Keratinocyte (primary cell): ENCODE measurements around the gene ST8SIA5. TPM values are rescaled to one million over a fixed set of nuclear protein-coding genes. Genes with fewer than 3 reads are reported as not detected.

Source experiments
- DNase-seq: peaks from one replicate; pipeline ENCODE4 v3.0.0-alpha.2; 2011; ENCODE audit warnings: low read depth, missing footprints, low spot score
- FAIRE-seq: peaks from 2 replicates; lab custom pipeline; 2011; peaks lifted over from hg19 to GRCh38; lab: Jason Lieb, UNC
- H2AFZ ChIP-seq: 2 replicates; pipeline ENCODE4 v1.6.0; 2012; ENCODE audit warnings: low read length, control low read depth, inconsistent platforms; ENCODE audit not compliant: control insufficient read depth
- H3K27ac ChIP-seq: 2 replicates; pipeline ENCODE4 v1.5.1; 2011; ENCODE audit warnings: low read length; ENCODE audit not compliant: control insufficient read depth, insufficient read depth
- H3K27me3 ChIP-seq: 3 replicates; pipeline ENCODE4 v1.6.0; 2011; ENCODE audit warnings: low read length; ENCODE audit not compliant: control insufficient read depth, insufficient read depth; ENCODE audit errors: extremely low read depth
- H3K36me3 ChIP-seq, 2 experiments: 2 replicates in 1 of 2; 3 replicates in 1 of 2; pipeline ENCODE4 v1.5.1; 2011; ENCODE audit warnings: low read length in 2 of 2, mild to moderate bottlenecking in 1 of 2; ENCODE audit not compliant: control insufficient read depth in 2 of 2, insufficient read depth in 2 of 2; ENCODE audit errors: extremely low read depth in 1 of 2
- H3K4me1 ChIP-seq: 3 replicates; pipeline ENCODE4 v1.5.1; 2011; ENCODE audit warnings: low read length; ENCODE audit not compliant: control insufficient read depth, insufficient read depth; ENCODE audit errors: extremely low read depth
- H3K4me2 ChIP-seq: 3 replicates; pipeline ENCODE4 v1.6.0; 2011; ENCODE audit warnings: low read depth, low read length; ENCODE audit not compliant: control insufficient read depth, insufficient read depth; ENCODE audit errors: extremely low read depth
- H3K4me3 ChIP-seq, 3 experiments: fragments of 200-600 bp in 1 of 3; sonication (generic) in 1 of 3; 2 replicates in 2 of 3; 3 replicates in 1 of 3; pipeline ENCODE4 v1.5.1; 2011 to 2016; ENCODE audit warnings: low read length in 3 of 3, mild to moderate bottlenecking in 3 of 3, control low read depth in 2 of 3, inconsistent platforms in 1 of 3, low read depth in 1 of 3, mixed read lengths in 1 of 3, mixed run types in 1 of 3, moderate library complexity in 1 of 3; ENCODE audit not compliant: control insufficient read depth in 2 of 3, insufficient read depth in 2 of 3; ENCODE audit errors: extremely low read depth in 1 of 3
- H3K79me2 ChIP-seq: 2 replicates; pipeline ENCODE4 v1.6.0; 2012; ENCODE audit warnings: low read length; ENCODE audit not compliant: control insufficient read depth, insufficient read depth
- H3K9ac ChIP-seq: 3 replicates; pipeline ENCODE4 v1.6.0; 2011; ENCODE audit warnings: low read length; ENCODE audit not compliant: control insufficient read depth, insufficient read depth; ENCODE audit errors: extremely low read depth
- H3K9me1 ChIP-seq: 3 replicates; pipeline ENCODE4 v1.6.0; 2011; ENCODE audit warnings: low read length; ENCODE audit not compliant: control insufficient read depth, insufficient read depth; ENCODE audit errors: extremely low read depth
- H3K9me3 ChIP-seq: 2 replicates; pipeline ENCODE4 v1.5.1; 2012; ENCODE audit warnings: low read depth, low read length; ENCODE audit not compliant: control insufficient read depth
- H4K20me1 ChIP-seq: 3 replicates; pipeline ENCODE4 v1.6.0; 2011; ENCODE audit warnings: low read length; ENCODE audit not compliant: control insufficient read depth, insufficient read depth; ENCODE audit errors: extremely low read depth
- CTCF ChIP-seq, 3 experiments: IDR thresholded peaks in 1 of 3; conservative IDR thresholded peaks in 1 of 3; optimal IDR thresholded peaks in 1 of 3; 2 replicates in 2 of 3; 3 replicates in 1 of 3; pipeline versions ENCODE3 to v1.5.1; 2011; ENCODE audit warnings: low read length in 3 of 3, mild to moderate bottlenecking in 3 of 3, moderate library complexity in 2 of 3, control low read depth in 1 of 3, inconsistent platforms in 1 of 3; ENCODE audit not compliant: insufficient read depth in 2 of 3; ENCODE audit errors: extremely low read depth in 1 of 3
- EZH2 ChIP-seq: IDR thresholded peaks from one replicate; pipeline ENCODE4 v1.6.1; 2012; ENCODE audit warnings: inconsistent platforms, mild to moderate bottlenecking, low read length, moderate library complexity
- dilution Hi-C: fragments of 300-500 bp; cut with MboI; formaldehyde crosslinking; loops from one replicate; pipeline ENCODE4 v1.7.0; 2020; ENCODE audit warnings: low sequenced_read_pairs; ENCODE audit not compliant: extremely low pct_ligation_motif_present
- polyA plus RNA-seq, 5 experiments: library from polyadenylated mRNA; depleted of rRNA in 3 of 5; stranded (reverse) in 3 of 5; stranded (forward) in 1 of 5; unstranded in 1 of 5; fragments of >200 nt; gene quantifications; 1 replicate in 1 of 5; 2 replicates in 3 of 5; 3 replicates in 1 of 5; pipeline versions ENCODE4 v1.2.1 to v1.2.3, GENCODE V29; 2011 to 2012; ENCODE audit warnings: missing spikeins in 2 of 5, low read depth in 1 of 5, low replicate concordance in 1 of 5

ST8SIA5 gene
- polyA plus RNA-seq, 1 donor (not counting 4 experiments of a cell fraction or from before 2014, with no cell fraction given) = under 0.01 TPM

DNA sequence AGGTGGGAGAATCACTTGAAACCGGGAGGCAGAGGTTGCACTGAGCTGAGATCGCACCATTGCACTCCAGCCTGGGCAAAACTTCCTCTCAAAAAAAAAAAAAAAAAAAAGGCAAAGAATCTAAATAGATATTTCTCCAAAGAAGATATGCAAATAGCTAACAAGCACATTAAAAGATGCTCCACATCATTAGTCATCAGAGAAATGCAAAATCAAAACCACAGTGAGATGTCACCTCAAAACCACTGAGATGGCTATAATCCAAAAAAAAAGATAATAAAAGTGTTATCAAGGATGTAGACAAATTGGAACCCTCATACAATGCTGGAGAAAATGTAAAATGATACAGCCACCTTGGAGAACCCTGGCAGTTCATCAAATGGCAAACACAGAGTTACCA lies 8.4 kb downstream of the ST8SIA5 start:
- Histone ChIP-seq H3K79me2 (no peaks in the 10 kb centered on the region), H3K4me1 (no peaks in the 10 kb centered on the region), H2AFZ (no peak overlapping the region), H3K9ac (no peak overlapping the region), H3K9me1 (no peaks in the 10 kb centered on the region), H3K9me3 (no peaks in the 10 kb centered on the region), H3K27ac (no peak overlapping the region), H3K4me2 (no peak overlapping the region), H3K27me3 (peaks cover 9% of the 10 kb centered on the region), H4K20me1 (no peaks in the 10 kb centered on the region), H3K4me3 (no peak overlapping the region), H3K36me3 (no peaks in the 10 kb centered on the region)
- TF ChIP-seq CTCF (optimal IDR thresholded peaks at IDR 0.05 in 1 of 3, IDR thresholded peaks at IDR 0.05 in 1 of 3, conservative IDR thresholded peaks at IDR 0.05 in 1 of 3; ENCODE audit: extremely low read depth in 1 of 3, insufficient read depth in 2 of 3, low read length in 3 of 3) = no peak
- TF ChIP-seq EZH2 = no peak
- dilution Hi-C loops = no loop called here
- DNase-seq (no peak), FAIRE-seq (no peak)

- peaks cover 3% of the 10 kb centered on the region for H3K27me3 ChIP-seq
- no peaks in the 10 kb centered on the region for H3K79me2 ChIP-seq
- H3K4me2 ChIP-seq = no peak overlapping the region
- TF ChIP-seq EZH2 (no peak), CTCF (optimal IDR thresholded peaks at IDR 0.05 in 1 of 3, IDR thresholded peaks at IDR 0.05 in 1 of 3, conservative IDR thresholded peaks at IDR 0.05 in 1 of 3; ENCODE audit: extremely low read depth in 1 of 3, insufficient read depth in 2 of 3, low read length in 3 of 3) (no peak)
- no peak overlapping the region for H3K9ac ChIP-seq
- no peaks in the 10 kb centered on the region for H4K20me1 ChIP-seq
- no peaks in the 10 kb centered on the region for H3K36me3 ChIP-seq
- no peaks in the 10 kb centered on the region for H3K4me1 ChIP-seq
- DNase-seq (no peak), FAIRE-seq (no peak)
- H3K27ac ChIP-seq = no peak overlapping the region
- no peaks in the 10 kb centered on the region for H3K9me1 ChIP-seq
- dilution Hi-C loops = no loop called here
- no peaks in the 10 kb centered on the region for H3K9me3 ChIP-seq
- H3K4me3 ChIP-seq = no peak overlapping the region
- H2AFZ ChIP-seq = no peak overlapping the region
Measured at GRCh38 chr18:46740046-46740445, 16.8 kb downstream of the ST8SIA5 start.
